HG02870 (cell line): ENCODE results near the gene TMEM125.
A peak's percentile ranks its signal among the peaks of the same experiment; 100 is the strongest.

Source experiments
- ATAC-seq: cut with Tn5 transposase; IDR thresholded peaks from one replicate; pipeline ENCODE4 v1.9.1; 2021; ENCODE audit warnings: mild to moderate bottlenecking, moderate library complexity; ENCODE audit not compliant: unreplicated experiment

Gene TMEM125

DNA sequence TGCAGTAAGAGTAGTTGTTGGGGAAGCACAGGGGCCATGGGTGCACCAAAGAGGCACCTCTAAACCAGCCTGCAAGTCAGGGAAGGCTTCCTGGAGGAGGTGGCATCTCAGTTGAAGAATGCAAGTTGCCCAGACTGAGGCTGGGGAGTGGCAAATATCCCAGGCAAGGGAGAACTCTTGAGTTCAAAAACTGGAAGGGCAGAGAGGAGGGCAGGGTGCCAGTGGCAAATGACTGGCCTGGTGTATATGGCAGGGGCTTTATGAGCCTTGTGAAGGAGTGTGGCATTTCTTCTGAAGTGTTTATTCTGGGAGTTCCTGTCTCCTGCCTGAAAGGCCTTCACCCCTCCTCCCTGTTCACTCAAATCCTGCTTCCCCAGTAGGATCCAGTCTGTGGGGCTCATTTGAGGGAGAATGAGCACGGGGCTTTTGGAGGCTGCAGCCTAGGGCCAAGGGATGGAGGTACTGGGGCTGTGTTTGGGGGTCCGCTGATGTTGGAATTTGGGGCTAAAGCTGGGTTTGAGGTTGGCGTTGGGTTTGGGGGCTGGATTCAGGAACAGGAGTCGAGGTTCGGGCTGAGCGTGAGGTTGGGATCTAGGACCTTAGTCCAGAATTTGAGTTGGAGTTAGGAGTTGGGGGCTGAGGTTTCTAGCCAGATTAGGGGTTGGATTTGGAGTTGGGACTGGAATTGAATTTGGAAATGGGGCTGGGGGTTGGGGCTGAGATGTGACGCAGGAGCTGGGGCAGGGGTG is at the start of gene TMEM125:
TMEM125 (plus strand) TSS at position 357 of the 749 bp plus-strand sequence. CDS start 2,740 bp downstream, outside the sequence.
- ATAC-seq: no peak

DNA sequence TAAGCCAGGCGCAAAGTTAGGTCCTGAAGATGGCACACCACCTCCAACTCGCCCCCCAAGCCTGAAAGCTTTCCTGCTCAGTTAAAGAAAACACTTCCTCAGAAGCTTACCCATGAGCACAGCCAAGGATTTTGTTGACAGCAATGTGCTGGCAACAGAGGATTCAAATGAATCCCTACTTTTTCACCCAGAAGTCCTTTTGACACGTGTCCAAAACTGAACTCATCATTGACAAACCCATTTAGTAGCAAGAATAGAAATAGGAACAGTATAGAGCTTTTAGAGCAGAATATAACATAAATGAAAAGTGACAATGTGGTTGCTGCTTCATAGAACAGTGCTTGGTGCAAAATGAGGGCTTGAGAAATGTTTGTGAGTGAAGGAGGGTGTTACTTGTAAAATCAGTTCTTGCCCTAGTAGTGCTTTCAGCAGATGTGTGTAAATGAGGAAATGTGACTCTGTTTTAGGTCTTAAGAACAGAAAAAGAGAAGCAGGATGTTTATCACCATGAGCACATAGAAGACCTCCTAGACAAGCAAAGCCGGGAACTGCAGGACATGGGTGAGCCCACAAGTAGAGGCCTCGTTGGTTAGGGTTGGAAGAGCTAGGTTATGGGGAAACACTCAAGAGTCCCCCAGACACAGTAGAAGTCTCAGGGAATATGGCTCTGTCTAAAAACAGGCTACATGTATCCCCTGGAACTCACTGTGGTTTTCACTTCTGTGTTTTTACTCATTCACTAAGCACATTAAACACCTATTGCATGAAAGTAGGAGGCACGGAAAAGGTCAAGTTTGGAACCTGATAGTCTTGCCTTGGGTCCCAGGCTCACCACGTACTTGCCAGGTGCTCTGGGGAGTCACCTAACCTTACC is 48.6 kb upstream of the TMEM125 start:
- peak; percentile 76 for ATAC-seq

DNA sequence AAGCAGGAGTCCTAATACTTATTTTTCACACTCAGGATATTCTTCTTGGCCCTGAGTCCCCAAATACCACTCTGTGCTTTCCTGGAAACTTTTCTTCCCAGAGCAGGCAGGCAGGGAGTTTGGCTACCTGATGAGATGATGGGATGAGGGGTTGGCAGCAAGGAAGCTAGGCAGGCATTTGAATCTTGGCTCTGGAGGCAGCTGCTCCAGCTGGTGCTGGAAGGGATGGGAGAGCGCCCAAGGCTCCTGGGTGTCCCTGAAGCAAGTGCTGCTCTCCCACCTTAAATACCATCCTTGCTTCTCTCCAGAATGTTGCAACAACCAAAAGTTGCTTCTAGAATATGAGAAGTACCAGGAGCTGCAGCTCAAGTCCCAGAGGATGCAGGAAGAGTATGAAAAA is 48.0 kb upstream of the TMEM125 start:
- ATAC-seq: no peak

DNA sequence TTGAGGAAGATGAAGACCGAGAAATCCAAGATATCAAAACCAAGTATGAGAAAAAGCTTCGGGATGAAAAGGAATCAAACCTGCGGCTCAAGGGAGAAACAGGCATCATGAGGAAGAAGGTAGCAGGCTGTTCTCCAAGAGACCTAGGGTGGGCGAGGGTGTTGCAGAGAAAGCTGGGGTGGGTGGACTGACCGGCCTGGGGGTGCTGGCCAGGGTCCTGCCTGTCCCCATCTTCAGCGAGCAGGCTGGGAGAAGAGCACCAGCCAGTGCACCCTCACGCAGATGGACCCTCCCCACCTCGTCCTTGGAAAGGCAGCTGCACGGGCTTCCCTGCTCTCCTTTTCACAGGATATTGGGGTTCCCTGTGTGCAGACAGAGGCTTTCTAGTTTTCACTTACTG is 46.9 kb upstream of the TMEM125 start:
- ATAC-seq: no peak

DNA sequence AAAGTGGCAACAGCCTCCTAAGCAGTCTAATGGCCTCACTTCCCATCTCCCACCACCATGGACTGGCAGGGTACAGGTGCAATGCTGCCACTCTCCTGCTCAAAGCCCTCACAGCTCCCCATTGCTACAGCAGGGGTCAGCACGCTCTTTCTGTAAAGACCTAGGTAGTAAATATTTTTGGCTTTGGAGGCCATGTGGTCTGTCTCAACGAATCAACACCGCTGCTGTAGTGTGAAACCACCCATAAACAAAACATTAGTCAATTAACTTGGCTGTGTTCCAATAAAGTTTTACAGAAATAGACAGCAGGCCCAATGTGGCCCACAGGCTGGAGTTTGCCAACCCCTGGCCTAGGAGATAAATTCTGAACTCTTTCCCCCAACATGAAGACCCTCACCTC is 44.6 kb upstream of the TMEM125 start:
- no peak for ATAC-seq

DNA sequence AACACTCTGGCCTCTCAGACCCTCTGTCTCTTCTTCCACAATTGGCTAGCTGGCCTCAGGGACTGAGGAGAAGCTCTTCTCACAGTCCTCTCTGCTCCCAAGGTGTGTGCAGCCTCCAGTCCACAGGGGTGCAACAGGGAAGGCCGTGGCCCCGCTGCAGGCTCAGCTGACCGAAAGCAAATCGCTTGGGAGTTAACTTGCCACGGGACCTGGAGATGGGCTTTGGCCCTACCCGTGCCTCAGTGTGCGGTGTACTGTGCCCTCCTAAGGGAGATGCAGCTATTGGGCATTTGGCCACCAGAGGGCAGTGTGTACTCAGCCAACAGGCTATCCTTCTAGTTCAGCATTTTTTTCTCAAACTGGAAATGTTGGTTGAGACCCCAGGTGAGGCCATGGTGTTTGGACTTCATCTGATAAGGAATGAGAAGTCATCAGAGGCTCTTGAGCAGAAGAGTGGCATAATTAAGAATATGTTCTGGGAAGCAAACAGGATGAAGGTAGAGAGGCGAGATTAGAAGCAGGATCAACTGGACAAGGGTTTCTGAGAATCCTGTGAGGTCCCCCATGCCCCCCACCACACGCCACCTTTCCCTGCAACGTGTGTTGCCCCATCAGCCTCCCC is 42.5 kb upstream of the TMEM125 start:
- no peak for ATAC-seq

DNA sequence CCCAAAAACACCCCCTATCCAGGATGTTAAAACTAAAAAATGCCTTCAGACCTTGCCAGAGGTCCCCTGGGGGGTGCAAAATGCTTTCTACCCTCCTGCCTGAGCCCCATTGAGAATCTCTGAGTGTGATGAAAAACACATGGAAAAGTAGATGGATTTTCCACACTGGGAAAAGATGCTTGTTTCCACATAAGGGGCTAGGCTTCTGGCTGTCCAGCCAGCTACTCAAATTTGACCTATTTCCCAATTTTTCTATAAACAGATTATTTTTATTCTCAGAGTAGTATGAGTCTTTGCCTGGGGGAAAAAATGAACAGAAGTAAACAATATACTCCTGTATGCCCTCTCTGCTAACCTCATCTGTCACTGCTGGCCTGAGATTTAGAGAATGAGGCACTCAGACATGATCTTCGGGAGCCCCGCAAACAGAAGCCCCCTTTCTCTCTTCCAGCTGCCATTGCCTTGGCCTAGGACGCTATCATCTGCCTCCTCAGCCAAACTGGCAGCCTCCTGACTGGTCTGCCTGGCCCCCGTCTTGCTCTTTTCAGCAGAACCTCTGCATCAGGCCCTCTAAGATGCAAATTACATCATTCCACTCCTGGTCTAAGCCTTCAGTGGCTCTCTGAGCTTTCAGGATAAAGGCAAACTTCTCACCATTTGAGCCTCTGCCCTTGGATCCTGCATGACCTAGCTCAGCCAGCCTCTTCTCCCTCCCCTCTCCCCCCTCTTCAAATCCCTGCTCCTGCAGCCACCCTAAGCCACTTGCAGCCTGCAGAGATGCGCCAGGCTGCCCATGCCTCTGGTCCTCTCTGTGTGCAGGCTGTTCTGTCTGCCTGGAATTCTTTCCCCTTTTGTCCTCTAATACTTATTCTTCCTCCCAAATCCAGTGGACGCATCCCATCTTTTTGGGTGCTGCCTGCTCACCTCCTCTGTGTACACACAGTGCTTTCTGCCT is 39.7 kb upstream of the TMEM125 start:
- no peak for ATAC-seq

DNA sequence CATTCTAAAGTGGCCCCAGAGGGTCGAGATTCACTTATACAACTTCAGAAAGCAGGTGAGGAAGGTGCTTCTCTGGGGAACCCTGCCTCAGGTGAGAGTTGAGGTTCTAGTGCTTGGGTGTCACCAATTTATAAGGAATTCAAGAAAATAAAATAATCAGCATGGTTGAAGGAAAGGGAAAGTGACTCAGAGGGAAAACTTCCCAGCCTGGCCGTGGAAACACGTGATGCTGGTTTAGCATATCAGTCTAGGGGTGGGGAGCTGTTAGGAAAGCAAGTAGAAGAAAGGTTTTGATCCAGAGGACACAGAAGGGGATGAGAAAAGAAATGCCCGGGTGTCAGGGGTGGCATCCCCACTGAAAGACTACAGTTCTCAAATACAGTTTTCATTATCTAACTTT is 37.7 kb upstream of the TMEM125 start:
- no peak for ATAC-seq

DNA sequence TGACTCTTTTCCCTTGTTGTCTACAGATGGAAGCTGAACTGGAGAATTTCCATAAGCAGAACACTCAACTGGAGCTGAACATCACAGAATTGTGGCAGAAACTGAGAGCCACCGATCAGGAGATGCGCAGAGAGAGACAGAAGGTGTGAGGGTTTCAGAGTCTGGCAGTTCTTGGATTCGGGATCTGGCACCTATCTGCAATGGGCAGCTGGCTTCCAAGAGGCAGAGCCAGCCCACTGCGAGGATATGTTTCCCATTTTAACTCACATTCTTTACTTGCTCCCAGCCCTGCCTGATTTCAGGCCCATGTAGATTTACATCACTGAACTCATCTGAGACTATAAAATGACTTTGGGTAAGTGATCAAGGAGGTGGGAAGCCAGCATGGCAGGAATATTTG is 37.3 kb upstream of the TMEM125 start:
- ATAC-seq: no peak

DNA sequence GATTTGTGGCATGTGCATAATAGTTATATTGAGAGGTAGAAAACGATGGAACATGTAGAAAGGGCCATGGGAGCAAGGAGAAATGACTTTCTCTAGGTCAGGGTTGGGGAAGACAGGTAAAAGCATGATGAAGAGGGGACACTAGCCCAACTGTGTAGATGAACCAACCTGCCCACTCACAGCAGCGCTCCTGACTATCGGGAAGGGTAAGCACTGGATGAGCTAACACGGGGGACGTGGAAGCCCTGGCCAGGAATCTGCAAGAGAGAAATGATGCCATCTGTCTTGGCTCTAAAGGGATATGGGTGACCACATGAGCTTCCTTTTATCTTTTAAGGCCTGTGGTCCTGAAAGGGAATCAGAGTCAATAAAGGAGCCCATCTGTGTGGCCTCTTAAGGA is 36.2 kb upstream of the TMEM125 start:
- ATAC-seq: no peak

DNA sequence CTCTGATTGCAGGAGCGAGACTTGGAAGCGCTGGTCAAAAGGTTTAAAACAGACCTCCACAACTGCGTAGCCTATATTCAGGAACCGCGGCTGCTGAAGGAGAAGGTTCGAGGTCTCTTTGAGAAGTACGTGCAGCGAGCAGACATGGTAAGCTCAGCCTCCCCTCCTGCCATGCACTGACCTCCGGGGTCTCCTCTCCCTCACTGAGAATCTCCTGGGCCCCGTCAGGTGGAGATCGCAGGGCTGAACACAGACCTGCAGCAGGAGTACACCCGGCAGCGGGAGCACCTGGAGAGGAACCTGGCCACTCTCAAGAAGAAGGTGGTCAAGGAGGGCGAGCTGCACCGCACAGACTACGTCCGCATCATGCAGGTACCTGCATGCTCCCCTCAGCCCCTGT is 35.5 kb upstream of the TMEM125 start:
- ATAC-seq: no peak

DNA sequence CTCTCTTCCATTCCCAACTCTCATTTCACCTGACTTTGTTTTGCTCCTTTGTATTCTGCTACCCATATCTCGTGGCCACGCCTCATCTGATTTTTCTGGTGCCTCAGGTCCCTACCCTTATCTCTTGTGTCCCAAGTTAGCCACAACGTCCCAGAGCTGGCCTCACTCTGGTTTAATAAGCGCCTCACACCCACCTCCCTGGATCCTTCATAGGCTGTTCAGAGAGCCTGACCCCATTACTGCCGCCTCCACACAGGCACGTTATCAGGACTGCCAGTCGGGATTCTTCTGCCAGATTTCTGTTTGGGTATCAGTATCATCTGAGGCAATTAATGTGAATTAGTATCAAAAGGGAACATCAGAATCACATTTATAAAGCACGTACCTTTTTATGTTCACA is 34.7 kb upstream of the TMEM125 start:
- ATAC-seq: no peak

DNA sequence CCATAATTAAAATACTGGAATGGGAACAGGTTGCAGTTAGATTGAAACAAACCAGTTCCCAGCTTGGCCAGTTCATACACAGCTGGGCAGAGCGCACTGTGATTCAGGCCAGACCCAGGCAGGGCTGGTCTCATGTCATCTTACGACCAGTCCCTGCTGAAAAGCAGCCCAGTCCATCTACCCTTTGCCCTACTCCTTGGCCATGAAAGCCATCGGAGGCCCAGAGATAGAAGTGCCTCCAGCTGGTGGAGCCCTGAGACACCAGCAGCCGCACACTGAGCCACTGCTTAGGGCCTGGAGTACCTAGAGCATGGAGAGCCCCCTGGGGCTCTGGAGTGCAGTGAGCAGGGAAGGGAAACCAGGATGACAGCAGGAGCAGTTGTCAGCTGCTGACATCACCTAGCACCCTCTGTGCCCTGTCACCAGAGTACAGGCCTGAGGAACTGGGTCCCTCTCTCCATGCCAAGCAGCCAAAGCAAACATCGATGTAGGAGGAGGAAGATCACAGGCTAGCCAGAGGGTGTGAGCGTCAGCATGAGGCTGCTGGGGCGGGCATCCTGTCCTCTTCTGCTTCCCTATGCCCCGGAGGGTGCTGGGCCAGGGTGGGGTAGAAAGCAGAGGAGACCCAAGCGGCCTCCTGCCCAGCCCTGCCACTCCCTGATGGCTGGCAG is 34.2 kb upstream of the TMEM125 start:
- ATAC-seq: no peak

DNA sequence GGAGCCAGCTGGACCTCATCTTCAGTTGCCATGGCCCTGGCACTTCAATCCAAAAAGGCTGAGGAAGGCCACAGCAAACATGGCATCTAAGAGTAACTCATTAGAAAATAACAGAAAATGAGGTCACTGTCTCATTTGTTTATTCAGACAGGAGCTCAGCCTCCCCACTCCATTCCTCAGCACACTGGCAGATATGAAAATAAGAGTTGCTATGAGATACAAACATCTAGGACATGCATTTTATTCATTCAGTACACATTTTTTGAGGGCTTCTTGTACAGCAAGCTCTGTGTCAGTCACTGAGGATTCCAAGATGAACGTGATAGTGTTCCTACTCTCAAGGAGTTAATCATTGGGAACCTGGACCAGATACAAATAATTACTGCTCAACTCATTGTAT is 32.7 kb upstream of the TMEM125 start:
- ATAC-seq: no peak

DNA sequence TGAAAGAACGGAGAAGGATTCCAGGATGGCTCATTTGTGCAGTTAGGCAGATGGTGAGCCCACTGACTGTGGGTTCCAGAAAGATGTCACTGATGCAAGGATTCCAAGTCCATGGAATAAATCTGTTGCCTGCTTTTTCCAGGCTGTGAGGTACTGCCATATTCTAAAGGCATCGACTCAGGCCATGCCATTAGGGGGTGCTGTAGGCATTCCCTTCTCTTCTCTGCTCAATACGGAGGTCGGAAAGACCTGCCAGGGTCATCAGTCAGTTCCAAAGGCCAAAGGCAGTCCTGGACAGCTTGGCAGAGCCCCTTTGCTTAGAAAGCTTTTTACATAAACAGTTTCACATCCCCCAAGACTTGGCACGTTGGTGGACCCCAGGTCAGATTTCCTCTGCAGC is 31.7 kb upstream of the TMEM125 start:
- no peak for ATAC-seq

DNA sequence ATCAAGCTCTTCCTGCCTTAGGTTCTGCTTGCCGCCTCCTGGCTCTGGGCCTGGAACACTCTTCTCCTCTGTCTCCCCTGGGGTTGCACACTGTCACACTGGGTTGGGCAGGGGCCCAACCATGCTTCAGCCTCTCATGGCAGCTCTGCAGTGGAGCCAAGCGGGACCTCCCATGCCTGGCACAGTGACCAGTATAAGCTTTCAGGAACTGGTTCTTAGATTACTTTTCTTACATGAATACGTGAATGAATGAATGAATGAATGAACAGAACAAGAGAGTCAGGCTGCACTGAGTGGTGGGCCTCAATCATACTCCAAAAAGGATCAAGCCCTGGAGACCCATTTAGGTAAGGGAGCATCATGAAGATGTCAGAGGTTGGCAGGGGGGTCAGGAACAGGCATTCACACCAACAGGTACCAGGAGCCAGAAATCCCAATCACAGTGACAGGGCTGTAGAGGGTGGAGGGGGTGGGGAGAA is 30.8 kb upstream of the TMEM125 start:
- ATAC-seq: no peak

DNA sequence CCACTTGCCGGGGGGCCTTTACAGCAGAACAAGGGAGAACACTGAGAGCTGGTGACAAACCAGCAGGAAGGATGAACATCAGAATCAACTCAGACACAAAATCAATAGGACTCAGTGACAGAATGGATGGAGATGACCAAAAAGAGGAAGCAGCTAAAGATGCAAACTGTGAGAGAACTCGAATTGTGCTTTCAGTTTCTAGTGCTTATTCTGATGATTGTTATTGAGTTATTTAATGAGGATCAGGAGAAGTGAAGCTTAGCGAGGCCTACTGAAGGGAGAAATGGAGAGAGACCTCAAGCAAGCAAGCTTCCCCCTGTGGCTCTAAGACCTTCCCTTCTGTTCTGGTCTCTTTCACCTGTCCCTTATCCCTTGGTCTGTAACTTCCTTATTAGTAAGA is 30.3 kb upstream of the TMEM125 start:
- peak; percentile 68 for ATAC-seq

DNA sequence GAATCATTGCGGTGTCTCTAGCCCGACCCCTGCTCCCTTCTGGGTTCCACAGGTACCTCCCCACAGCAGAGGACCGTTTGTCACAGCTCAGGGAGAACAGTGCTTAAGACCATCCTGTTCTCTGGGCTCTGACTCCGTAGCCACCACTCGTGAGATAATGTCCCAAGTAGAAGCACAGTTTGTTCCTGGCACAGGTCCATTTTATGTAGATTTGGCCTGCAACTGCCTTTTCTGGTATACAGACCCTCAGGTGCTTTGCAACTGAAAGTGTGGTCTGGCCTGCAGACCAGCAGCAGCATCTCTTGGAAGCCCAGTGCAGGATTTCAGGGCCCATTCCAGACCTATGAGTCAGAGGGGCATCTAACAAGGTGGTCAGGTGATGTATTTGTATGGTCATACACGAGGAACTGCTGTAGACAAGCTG is 28.4 kb upstream of the TMEM125 start:
- ATAC-seq: no peak

DNA sequence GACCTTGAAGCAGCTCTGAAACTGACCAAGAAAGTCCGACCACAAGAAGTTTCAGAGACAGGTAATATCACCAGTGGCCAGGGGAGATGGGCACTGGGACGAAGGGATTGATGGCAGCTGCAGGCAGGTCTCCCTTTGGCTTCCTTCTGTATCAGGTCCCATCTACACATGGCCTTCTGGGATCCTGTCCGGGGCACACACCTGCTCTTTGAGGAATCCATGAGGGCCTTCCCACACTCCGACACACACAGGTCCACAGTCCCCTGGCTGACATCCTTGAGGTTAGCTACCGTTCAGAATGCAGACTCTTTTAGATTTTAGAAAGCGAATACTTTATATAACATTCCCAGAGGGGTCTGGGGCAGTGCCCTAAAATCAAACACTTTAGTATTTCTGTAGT is 26.5 kb upstream of the TMEM125 start:
- no peak for ATAC-seq
